HepG2 (cell line): Measurements from ENCODE around the gene PIRT. TPM values are rescaled to one million over a fixed set of nuclear protein-coding genes. Genes with fewer than 3 reads are reported as not detected.

Source experiments
- ATAC-seq: fragments of 200-7000 bp; cut with Tn5 transposase; 3 replicates; pipeline ENCODE4 v1.9.1; 2020; ENCODE audit warnings: mild to moderate bottlenecking, moderate library complexity
- BruUV-seq: library from RNA; stranded (reverse); fragments of 400-500 nt; replicated peaks from 2 replicates; lab custom pipeline; 2021; lab: Mats Ljungman, UMichigan
- CTCF ChIA-PET: fragments of 300-600 bp; formaldehyde crosslinking; extraction: SDS; loops from one replicate; lab custom pipeline; 2021; ENCODE audit warnings: low total read pairs, inconsistent platforms, low intra/inter-chr PET ratio; lab: Yijun Ruan, JAX
- POLR2A ChIA-PET: fragments of 350-600 bp; sonication (Branson Sonifier 250); formaldehyde crosslinking; loops from one replicate; lab custom pipeline; 2020; ENCODE audit warnings: antibody characterized with exemption, inconsistent platforms; lab: Yijun Ruan, JAX
- DNase-seq: peaks from one replicate; pipeline ENCODE4 v3.0.0-alpha.2; 2015; ENCODE audit warnings: low spot score
- FAIRE-seq: peaks from 3 replicates; lab custom pipeline; 2011; peaks lifted over from hg19 to GRCh38; lab: Jason Lieb, UNC
- H2AFZ ChIP-seq: one replicate; pipeline ENCODE4 v1.6.1; 2011; ENCODE audit warnings: low read length, inconsistent platforms
- H3K27ac ChIP-seq: fragments of 300-600 bp; 3 replicates; pipeline ENCODE4 v1.8.0; 2011; ENCODE audit warnings: mixed run types, mild to moderate bottlenecking, mixed read lengths, low read length, inconsistent platforms; ENCODE audit not compliant: insufficient read depth; ENCODE audit errors: extremely low read length
- H3K27me3 ChIP-seq, 2 experiments: fragments of 200-600 bp in 1 of 2; 2 replicates in 1 of 2; 3 replicates in 1 of 2; pipeline versions ENCODE4 v1.6.0 to v1.8.0; 2011; ENCODE audit warnings: low read length in 2 of 2, mild to moderate bottlenecking in 2 of 2, moderate library complexity in 2 of 2, inconsistent platforms in 1 of 2; ENCODE audit not compliant: insufficient read depth in 2 of 2, control insufficient read depth in 1 of 2
- H3K36me3 ChIP-seq, 2 experiments: fragments of 200-600 bp in 1 of 2; replicated peaks in 1 of 2; 2 replicates in 1 of 2; 3 replicates in 1 of 2; pipeline versions ENCODE4 v1.5.1 to v1.8.0; 2011; ENCODE audit warnings: low read length in 2 of 2, inconsistent platforms in 1 of 2; ENCODE audit not compliant: insufficient read depth in 2 of 2, control insufficient read depth in 1 of 2
- H3K4me1 ChIP-seq: 2 replicates; pipeline ENCODE4 v1.5.1; 2012; ENCODE audit warnings: low read length, inconsistent platforms; ENCODE audit not compliant: insufficient read depth
- H3K4me2 ChIP-seq: 2 replicates; pipeline ENCODE4 v1.6.0; 2011; ENCODE audit warnings: low read depth, low read length, inconsistent platforms
- H3K4me3 ChIP-seq, 3 experiments: fragments of 200-600 bp in 1 of 3; sonication (generic), shearing (Covaris generic) in 1 of 3; replicated peaks in 1 of 3; 2 replicates each; pipeline ENCODE4 v1.5.1; 2011 to 2016; ENCODE audit warnings: low read length in 3 of 3, inconsistent platforms in 2 of 3, low read depth in 2 of 3, mild to moderate bottlenecking in 2 of 3, control low read depth in 1 of 3, mixed read lengths in 1 of 3; ENCODE audit not compliant: insufficient read depth in 1 of 3
- H3K79me2 ChIP-seq: one replicate; pipeline ENCODE4 v1.6.1; 2011; ENCODE audit warnings: low read length, inconsistent platforms; ENCODE audit not compliant: insufficient read depth
- H3K9ac ChIP-seq: 2 replicates; pipeline ENCODE4 v1.6.0; 2011; ENCODE audit warnings: mild to moderate bottlenecking, low read depth, low read length, inconsistent platforms; ENCODE audit not compliant: insufficient read depth
- H3K9me3 ChIP-seq: 2 replicates; pipeline ENCODE4 v1.5.1; 2012; ENCODE audit warnings: mild to moderate bottlenecking, low read length
- H4K20me1 ChIP-seq: 2 replicates; pipeline ENCODE4 v1.6.0; 2011; ENCODE audit warnings: inconsistent platforms, mild to moderate bottlenecking, low read length, moderate library complexity; ENCODE audit not compliant: insufficient read depth
- HNF4G ChIP-seq, 2 experiments: sonication (generic) in 1 of 2; formaldehyde crosslinking in 1 of 2; IDR thresholded peaks; 2 replicates each; pipeline versions ENCODE4 v1.4.0 to v1.6.1; 2011 to 2020; ENCODE audit warnings: borderline replicate concordance in 2 of 2, low read depth in 2 of 2, mild to moderate bottlenecking in 2 of 2, low read length in 1 of 2, missing genetic modification reagents in 1 of 2, moderate library complexity in 1 of 2
- NFE2 ChIP-seq: sonication (generic); formaldehyde crosslinking; IDR thresholded peaks from 2 replicates; pipeline ENCODE4 v1.4.0; 2020; ENCODE audit warnings: missing genetic modification reagents
- PRDM4 ChIP-seq: sonication (generic); formaldehyde crosslinking; IDR thresholded peaks from 2 replicates; pipeline ENCODE4 v1.9.0; 2021; ENCODE audit warnings: missing genetic modification reagents, borderline replicate concordance
- SMC3 ChIP-seq: IDR thresholded peaks from 2 replicates; pipeline ENCODE4 v1.6.1; 2011; ENCODE audit warnings: low read length, improper control_type of control experiment
- STAG1 ChIP-seq: sonication (generic); formaldehyde crosslinking; IDR thresholded peaks from 2 replicates; pipeline ENCODE4 v1.4.0; 2020; ENCODE audit warnings: missing genetic modification reagents
- ZBTB3 ChIP-seq: sonication (generic); formaldehyde crosslinking; IDR thresholded peaks from 2 replicates; pipeline ENCODE4 v1.4.0; 2020; ENCODE audit warnings: low read depth, mild to moderate bottlenecking, moderate library complexity, missing genetic modification reagents, borderline replicate concordance
- ZNF460 ChIP-seq: sonication (generic); formaldehyde crosslinking; IDR thresholded peaks from 2 replicates; pipeline ENCODE4 v1.5.1; 2020; ENCODE audit warnings: missing genetic modification reagents, mild to moderate bottlenecking, borderline replicate concordance
- WGBS: methylation state at CpG from one replicate; pipeline ENCODE4 v1.1.6; 2017; ENCODE audit warnings: low lambda C conversion rate; 5-methylcytosine and 5-hydroxymethylcytosine counted together
- in situ Hi-C: cut with HindIII; loops from 2 replicates; pipeline ENCODE4 v1.10.0; 2017; ENCODE audit warnings: low pct_unique_long_range_greater_than_20kb; ENCODE audit not compliant: extremely low pct_ligation_motif_present
- intact Hi-C: fragments of 100-400 bp; cut with micrococcal nuclease; formaldehyde crosslinking; loops from one replicate; pipeline ENCODE4 v1.10.0; 2022; ENCODE audit not compliant: unreplicated experiment
- polyA plus RNA-seq, 8 experiments: library from polyadenylated mRNA; depleted of rRNA in 3 of 8; stranded (reverse) in 7 of 8; unstranded in 1 of 8; fragments of >200 nt; fragmentation: Illumina TruSeq in 4 of 8; extraction: Trizol in 4 of 8; gene quantifications; 2 replicates each; pipeline versions ENCODE4 v1.2.1 to v1.2.3, GENCODE V29; 2011 to 2016; ENCODE audit warnings: low read depth in 4 of 8, missing spikeins in 1 of 8, mixed read lengths in 1 of 8; ENCODE audit not compliant: insufficient read depth in 1 of 8
- total RNA-seq, 5 experiments: library from RNA; depleted of rRNA; stranded (reverse); fragments of >200 nt; fragmentation: Illumina TruSeq; extraction: Trizol; gene quantifications; 2 replicates each; pipeline ENCODE4 v1.2.3, GENCODE V29; 2016; ENCODE audit warnings: low read depth in 1 of 5
- TF ChIP-seq, protein P1 (sequence below): sonication (generic); formaldehyde crosslinking; IDR thresholded peaks from 2 replicates; pipeline ENCODE4 v1.5.0; 2020; ENCODE audit warnings: mild to moderate bottlenecking, missing genetic modification reagents, moderate library complexity

PIRT gene
- total and polyA plus RNA-seq, 2 of the 13 experiments (the other 11 are each of a cell fraction or from before 2014, with no cell fraction given) = not detected

DNA sequence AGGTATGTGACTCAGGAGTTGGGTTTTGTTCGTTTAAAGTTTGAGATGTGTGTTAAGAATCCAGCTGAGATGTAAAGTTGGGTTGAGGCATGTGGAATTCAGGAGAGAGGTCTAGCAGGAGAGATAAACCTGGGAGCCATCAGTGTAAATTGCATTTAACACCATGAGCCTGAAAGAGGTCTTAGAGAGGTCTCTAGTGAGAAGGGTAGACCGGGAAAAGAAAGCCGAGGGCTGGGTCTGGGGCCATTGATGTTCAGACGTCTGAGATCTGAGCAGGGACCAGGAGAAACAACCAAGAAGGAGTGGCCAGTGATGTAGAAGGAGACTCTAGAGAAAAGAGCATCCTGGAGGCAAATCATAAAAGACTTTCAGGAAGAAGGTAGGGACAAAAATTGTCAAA, 44.1 kb upstream of the PIRT start (continued):
- TF ChIP-seq PRDM4 = no peak
- TF ChIP-seq NFE2 (CRISPR knock-in tag) = no peak
- no peak for TF ChIP-seq ZBTB3 (CRISPR knock-in tag)
- TF ChIP-seq ZNF460 (CRISPR knock-in tag) = no peak

DNA sequence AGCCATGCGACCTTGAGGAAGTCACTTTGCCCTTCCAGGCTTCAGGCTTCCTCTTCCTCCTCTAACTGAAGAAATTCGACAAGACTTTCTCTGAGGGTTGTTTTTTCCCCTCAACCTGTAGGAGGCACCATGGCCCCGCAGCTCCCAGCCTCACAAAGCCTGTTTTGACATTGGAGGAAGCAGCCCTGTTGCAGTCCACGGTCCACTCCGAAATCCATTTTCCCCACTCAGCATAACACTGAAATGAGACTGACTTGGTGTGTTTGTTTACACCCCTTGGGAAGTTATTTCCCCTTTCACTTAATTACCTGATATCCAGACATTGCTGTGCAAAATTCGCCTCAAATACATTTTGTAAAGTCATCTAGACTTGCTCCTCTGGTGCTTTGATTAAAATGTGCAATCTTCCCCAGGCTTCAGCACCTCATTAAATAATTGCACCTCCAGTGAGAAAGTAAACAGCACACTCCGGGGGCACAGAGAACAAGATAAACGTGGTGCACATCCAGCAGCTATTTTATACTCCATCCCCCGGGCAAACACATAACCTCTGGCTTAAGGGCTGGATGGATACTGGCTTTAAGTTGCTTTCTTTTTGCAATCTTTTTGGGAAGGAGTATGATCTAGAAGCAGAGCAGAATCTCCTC, 41.4 kb upstream of the PIRT start:
- TF ChIP-seq, protein P1, sequence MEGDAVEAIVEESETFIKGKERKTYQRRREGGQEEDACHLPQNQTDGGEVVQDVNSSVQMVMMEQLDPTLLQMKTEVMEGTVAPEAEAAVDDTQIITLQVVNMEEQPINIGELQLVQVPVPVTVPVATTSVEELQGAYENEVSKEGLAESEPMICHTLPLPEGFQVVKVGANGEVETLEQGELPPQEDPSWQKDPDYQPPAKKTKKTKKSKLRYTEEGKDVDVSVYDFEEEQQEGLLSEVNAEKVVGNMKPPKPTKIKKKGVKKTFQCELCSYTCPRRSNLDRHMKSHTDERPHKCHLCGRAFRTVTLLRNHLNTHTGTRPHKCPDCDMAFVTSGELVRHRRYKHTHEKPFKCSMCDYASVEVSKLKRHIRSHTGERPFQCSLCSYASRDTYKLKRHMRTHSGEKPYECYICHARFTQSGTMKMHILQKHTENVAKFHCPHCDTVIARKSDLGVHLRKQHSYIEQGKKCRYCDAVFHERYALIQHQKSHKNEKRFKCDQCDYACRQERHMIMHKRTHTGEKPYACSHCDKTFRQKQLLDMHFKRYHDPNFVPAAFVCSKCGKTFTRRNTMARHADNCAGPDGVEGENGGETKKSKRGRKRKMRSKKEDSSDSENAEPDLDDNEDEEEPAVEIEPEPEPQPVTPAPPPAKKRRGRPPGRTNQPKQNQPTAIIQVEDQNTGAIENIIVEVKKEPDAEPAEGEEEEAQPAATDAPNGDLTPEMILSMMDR = peak; percentile 56
- TF ChIP-seq SMC3 (peak; percentile 26; the same call in 1 of the 2 replicates), HNF4G (IDR thresholded peaks at IDR 0.05; ENCODE audit: borderline replicate concordance, low read depth, low read length) (no peak), HNF4G (CRISPR knock-in tag; IDR thresholded peaks at IDR 0.05; ENCODE audit: borderline replicate concordance, low read depth) (no peak), STAG1 (CRISPR knock-in tag) (peak; percentile 63)
- ChIA-PET POLR2A (no interaction called here), CTCF (interaction anchor here (1.5 kb wide), 1 partner anchor 418 kb away, joined by 3 read pairs; no protein-coding TSS in a partner anchor)
- no peaks in the 10 kb centered on the region for H4K20me1 ChIP-seq
- BruUV-seq = no TSS peak
- in situ Hi-C loops (loop anchor here (5.0 to 10.0 kb wide), 4 partner anchors 263 to 1105 kb away; no protein-coding TSS in a partner anchor), intact Hi-C loops (loop anchor here (1.0 to 5.0 kb wide), 2 partner anchors 265 to 1108 kb away; no protein-coding TSS in a partner anchor)
- no peak overlapping the region for H3K27ac ChIP-seq
- H3K79me2 ChIP-seq = no peaks in the 10 kb centered on the region
- H3K27me3 ChIP-seq = no peaks in the 10 kb centered on the region; a peak in 1 of 5 replicates
- DNase-seq (no peak), ATAC-seq (no peak), FAIRE-seq (no peak)
- 8% methylated on average over 9 of the region's 9 CpGs for WGBS
- H3K9me3 ChIP-seq = no peaks in the 10 kb centered on the region
- no peaks in the 10 kb centered on the region for H3K4me1 ChIP-seq
- H2AFZ ChIP-seq = no peak overlapping the region
- no peak overlapping the region for H3K4me2 ChIP-seq
- H3K36me3 ChIP-seq = no peaks in the 10 kb centered on the region
- H3K9ac ChIP-seq = no peak overlapping the region
- H3K4me3 ChIP-seq = no peak overlapping the region
